GM19455 (cell line): Measurements from ENCODE around the gene TSACC.

Source experiments
- ATAC-seq: cut with Tn5 transposase; IDR thresholded peaks from one replicate; pipeline ENCODE4 v1.9.1; 2021; ENCODE audit not compliant: unreplicated experiment

Gene TSACC

DNA sequence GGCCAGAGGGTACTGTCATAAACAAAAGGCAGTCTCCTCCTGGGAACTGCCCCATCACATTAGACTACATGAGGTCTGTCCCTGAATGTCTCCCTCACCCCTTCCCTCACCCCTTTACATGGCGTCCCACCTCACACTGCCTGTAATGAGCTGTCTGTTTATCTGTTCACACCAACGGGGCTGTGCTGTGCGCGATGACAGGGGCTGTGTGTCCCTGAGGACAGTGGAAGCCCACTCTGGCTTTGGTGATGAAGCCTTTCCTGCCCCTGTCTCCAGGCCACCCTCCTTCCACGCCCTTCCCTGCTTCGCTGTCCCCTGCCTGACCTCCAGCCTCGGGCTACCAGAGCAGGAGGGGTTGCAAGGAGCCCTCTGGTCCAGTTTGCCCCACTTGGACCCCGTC lies 53.4 kb downstream of the TSACC start:
- ATAC-seq = no peak

- ATAC-seq = no peak
These were observed 54.1 kb downstream of the TSACC start for GRCh38 chr1:156392452-156392853.

DNA sequence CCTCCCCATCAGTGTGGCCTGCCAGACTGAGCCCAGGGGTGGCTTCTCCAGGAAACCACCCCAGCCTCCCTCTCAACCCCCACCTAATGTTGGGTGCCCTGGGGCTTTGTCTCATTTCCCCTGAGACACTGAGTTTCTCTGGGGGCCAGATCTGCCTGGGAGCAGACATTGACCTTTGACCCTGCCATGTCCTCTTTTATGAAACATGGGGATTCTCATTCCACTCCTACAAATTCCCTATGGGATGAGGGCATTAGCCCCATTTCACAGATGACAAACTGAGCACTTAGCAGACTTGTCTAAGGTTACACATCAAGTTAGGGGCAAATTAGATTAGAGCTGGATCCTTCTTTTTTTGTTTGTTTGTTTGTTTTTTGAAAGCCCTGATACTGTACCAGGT lies 54.8 kb downstream of the TSACC start:
- ATAC-seq = no peak

GRCh38 chr1:156394082-156394481 lies 55.8 kb downstream of the TSACC start:
- ATAC-seq = no peak

GRCh38 chr1:156394835-156395461 lies 56.6 kb downstream of the TSACC start:
- ATAC-seq = no peak
